Measurements from ENCODE around the gene FYB2. TPM values are rescaled to one million over a fixed set of nuclear protein-coding genes. Genes with fewer than 3 reads are reported as not detected.

FYB2 gene
- polyA plus RNA-seq, 1 donor: 0.90 TPM

DNA sequence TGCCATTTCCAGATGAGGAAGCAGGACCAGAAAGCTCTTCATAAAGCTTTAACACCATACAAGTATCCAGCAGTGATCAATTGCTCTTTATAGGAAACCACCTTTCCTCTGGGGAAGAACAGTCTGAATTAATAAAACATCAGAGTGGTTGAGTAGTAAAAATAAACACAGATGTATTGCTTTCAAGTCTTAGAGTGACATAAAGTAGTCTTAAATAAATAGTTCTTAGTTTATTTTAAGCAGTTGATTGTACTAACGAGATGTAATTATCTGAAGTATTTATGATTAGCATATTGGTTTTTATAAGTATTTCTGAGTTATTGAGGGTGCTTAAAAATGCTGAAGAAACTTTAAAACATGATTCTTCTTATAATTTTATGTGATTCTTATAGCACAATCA lies 107.1 kb downstream of the FYB2 start:
- no peak for DNase-seq

DNA sequence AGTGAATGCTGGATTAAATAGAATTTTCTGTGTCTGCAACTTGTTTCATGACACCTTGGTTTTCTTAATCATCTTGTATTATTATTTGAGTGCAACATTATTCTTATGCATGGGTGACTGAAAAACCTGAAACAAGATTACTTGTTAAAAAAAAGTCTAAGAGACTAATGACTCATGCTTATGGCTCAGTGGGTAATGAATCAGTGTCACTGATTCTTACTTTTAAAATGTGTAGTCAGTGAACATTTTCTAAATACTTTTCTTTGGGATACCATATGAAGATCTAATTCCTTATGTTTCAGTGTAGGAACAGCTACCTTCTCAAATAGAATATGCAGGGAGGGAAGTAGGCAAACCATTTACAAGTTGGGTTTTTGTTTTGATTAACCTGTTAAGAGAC lies 108.6 kb downstream of the FYB2 start:
- no peak for DNase-seq

DNA sequence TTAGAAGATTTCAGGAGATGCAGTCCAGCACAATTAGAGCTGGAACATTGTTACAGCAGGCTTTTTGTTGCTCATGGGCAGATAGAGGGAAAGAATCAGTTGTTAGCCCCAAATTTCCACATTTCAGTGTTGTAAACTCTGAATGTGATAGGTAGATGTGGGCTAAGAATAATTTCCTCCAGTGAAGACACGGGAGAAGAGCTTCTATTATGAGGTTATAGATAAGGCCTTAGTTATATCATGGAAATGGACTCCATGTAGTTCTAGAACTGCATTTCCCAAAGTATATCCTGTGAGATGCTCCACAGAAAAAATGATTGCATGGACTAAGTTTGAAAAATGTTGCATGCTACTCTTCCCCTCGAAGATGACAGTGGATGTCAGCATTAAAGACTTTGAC lies 109.2 kb downstream of the FYB2 start:
- DNase-seq: no peak

DNA sequence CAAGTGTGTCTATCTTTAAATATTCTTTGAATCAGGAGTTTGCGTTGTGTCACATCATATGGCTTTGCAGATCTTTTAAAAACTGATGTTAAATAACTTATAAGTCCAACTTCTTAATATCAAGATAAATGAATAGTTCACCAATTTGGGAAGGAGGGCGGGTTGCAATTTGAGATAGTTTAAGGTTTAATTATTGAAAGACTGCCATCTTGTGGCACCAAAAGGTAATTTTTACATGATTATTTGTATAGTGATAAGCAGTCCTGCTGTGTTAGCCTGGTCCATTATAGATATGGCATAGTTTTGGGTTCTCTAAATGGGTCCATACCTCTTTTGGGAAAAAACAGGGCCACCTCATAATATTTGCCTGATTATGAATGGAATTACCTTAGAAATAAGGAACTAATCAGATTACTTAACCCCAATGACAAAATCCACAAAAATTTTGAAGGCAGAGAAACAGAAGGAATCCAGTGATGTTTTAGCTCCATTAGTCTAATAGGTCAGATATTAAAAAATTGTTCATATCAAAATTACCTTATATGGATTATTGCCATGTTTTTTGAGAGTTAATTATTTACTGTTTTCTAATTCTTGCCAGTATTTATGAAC lies 109.8 kb downstream of the FYB2 start:
- DNase-seq: peak; percentile 65

DNA sequence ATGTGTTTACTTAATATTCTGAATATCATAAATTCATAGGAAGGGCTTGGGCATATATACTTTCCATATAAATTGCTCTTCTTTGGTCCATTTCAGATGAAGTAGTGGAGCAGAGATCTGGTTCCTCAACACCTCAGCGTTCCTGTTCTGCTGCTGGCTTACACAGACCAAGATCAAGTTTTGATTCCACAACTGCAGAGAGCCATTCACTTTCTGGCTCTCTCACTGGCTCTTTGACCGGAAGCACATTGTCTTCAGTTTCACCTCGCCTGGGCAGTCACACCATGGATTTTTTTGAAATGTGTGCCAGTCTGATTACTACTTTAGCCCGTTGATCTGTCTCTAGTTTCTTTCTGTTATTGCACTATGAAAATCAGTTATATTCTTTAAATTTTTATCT lies 111.8 kb downstream of the FYB2 start:
- DNase-seq: no peak

DNA sequence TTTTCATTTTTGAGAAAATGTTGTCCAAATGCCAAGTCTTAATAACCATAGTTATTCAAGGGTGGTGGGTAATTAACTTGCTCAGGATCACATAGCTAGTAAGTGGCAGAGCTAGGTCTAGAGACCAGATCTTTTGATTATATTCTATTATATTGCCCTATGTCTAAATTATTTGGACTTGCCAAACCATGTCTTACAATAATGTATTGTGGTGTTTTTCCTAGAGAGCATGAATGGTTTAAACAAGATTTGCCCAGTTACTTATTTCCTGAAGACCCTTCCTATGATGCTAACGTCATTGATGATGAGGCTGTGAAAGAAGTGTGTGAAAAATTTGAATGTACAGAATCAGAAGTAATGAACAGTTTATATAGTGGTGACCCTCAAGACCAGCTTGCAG lies 115.5 kb downstream of the FYB2 start:
- DNase-seq: no peak

DNA sequence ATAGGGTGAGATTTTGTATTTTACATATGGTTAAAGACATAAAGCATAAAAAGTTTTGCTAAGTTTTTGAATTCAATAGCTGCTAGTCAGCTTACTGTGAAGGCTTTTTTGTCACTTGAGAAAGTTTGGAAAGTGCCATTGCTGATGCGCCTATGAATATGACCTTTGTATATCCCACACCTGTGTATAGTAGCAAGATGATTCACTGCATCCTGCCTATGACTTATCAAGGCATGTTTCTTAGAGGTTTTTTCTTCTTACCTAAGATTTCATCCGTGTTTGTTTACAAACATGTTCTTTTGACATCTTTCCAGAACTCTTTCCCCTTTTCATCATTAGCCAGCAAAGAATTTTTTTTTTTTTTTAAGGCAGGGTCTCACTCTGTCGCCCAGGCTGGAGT lies 122.5 kb downstream of the FYB2 start:
- DNase-seq: no peak

DNA sequence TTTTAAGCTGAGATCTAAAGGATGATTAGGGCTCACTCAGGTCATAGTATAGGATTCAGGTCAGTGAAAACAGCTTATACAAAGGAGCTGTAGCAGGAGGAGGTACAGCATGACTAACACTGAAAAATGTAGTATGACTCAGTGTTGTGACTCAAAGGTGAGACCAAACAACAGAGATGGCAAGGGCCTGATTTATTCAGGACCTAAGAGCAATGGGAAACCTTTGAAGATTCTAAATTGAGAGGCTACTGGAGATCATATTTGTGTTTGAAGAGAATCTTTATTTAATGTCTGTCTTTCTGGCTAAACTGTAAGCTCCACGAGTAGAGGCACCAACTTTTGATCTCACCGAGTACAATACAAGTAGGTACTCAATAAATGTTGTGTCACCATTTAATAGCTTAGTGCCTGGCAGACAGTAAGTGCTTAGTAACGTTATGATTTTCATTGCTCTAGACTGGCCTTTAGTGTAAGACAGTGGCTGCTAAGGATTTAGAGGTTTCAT lies 130.6 kb downstream of the FYB2 start:
- no peak for DNase-seq

DNA sequence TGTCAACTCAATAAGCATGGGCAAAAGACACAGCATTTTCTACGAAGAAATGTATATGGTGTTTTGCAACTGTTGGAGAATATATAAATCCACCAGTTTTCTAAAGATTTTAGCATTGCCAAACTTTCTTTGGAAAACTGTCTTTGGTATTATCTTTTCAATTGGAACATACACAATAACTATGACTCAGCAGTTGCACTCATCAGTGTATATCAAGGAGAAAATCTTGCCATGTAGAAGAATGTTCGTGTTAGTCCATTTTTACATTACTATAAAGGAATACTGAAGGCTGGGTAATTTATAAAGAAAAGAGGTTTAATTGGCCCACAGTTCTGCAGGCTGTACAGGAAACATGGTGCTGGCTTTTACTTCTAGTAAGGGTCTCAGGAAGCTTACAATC lies 133.0 kb downstream of the FYB2 start:
- no peak for DNase-seq

DNA sequence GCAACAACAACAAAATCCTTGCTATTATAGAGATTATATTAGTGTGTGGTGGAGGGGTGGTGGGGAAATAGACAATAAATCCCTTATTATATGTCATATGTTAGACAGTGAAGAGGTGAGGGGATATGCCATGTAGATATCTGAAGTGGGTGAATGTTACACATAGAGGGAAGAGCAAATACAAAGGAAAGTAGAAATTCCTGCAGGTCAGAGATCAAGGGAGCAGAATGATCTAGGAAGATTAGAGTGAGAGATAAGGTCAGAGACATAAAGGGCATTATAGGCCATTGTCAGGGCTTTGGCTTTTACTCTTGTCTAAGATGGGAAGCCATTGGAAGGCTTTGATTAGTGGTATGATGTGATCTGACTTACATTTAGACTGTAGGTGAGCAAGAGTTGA lies 135.6 kb downstream of the FYB2 start:
- no peak for DNase-seq

DNA sequence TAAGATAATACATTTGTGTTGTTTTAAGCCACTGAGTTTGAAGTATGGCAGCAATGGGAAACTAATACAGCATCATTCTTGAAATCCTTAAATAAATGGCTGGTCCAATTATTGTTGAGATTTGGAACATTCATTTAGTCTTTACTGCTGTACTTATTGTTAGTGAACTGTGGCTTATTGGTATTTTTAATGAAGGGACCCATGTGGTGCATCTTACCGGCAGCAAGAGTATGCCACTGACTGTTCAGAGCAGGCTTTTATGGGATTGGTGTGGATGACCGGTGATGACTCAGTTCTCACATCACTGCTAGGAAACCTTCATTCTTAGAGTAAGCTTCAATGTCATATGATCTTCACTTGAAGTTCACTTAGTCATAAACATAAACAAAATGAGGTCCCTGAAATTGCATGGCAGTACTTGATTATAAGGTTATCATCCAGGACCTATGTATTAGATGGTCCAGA lies 142.6 kb downstream of the FYB2 start:
- DNase-seq: no peak

DNA sequence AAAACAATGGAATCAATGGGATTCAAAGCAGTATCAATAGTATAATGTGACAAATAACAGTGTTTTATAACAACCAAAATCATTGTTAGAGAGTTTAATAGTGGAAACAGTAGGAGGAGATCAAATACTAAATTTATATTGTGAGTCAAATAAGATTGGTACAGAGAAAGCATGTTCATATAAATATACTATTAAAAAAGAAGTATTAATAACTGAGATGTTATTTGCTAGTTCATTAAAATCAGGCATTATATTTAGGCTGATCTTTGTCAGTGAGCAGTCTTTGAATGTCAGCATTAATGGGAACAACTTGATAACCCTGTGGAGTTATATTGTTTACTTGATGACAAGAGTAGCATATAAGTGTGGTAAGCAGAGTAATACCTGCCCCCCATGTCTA lies 143.4 kb downstream of the FYB2 start:
- no peak for DNase-seq

DNA sequence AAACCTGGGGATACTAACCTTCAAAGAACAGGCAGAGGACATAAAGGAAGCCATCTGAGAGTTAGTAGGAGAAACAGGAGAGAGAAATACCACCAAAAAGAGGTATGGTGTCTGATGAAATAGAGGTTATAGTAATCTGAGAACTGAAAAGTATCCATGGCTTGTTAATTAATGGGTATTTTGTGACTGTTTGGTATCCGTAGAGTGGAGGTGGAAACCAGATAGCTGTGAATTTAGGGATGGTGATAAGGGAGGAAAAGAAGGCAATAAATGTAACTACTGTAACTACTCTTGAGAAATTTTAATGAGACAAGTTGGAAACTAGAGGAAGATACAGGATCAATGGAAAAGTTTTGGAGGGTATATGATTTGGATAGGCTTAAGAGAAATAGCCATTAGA lies 146.6 kb downstream of the FYB2 start:
- DNase-seq: no peak

DNA sequence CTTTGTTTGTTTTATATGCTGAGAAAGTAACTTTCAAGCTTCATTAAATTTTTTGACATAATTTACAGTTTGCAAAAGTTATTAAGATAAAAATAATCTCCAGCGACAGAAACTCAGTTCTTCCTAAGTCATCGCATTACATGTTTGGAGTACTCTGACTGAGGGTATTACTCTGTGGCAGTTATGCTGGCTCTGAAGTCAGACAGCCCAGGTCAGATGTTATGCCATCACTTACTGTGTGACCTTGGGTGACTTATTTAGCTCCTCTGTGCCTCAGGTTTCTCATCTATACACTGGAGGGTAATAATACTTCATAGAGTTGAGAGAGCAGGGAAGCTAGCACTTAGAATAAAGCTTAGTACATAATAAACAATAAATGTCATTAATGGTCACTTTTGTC lies 147.7 kb downstream of the FYB2 start:
- no peak for DNase-seq

DNA sequence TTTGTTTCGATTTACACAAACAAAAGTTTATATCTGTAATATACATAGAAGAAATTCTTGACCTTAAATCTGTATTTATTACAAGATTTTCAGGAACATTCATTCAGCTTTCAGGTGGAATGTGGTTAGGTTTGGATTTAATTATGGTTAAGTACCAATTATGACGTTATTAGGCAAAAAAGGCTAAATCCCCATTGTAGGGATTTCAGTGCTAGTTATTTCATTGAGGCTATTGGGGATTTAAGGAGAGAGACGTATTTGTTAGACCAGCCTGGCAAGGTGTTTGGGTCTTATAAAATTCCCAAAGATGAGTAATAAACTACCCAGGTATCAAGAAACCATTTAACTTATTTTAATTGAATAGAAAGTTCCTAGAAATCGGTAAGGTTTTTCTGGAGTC lies 148.1 kb downstream of the FYB2 start:
- DNase-seq: no peak

DNA sequence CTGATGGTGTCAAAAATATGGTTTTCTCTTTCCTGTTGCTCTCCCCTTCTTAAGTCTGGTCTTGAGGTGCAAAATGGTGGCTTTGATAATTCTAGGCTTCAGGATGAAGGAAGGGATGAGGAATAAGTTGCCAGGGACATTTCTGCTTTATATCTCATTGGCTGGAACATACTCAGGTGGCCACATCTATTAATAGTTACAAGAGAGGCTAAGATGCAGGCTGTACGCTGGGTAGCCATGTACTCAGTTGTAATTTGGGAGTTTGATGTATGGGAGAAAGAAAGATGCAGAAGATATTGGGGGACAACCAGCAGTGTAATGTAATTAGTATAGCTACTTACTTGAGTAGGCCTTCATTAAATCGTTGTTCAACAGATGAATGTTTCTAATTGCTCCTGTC lies 148.9 kb downstream of the FYB2 start:
- DNase-seq: no peak

Other genes with a start within 250 kb of the FYB2 start
- gene PLPP3, start 239.8 kb downstream of the FYB2 start, polyA plus RNA-seq (ENCODE audit: insufficient read length): 91.7 TPM
- gene PRKAA2, start 174.1 kb downstream of the FYB2 start, polyA plus RNA-seq (ENCODE audit: insufficient read length): 22.5 TPM
- gene C8A, start 35.4 kb upstream of the FYB2 start, polyA plus RNA-seq (ENCODE audit: insufficient read length): not detected
- not detected for gene C8B, start 146.6 kb upstream of the FYB2 start, polyA plus RNA-seq (ENCODE audit: insufficient read length)

All from left kidney (tissue), 2 donors.